NT2/D1 (cell line): ENCODE data around the gene ACTN4.

Experiments
- SUZ12 ChIP-seq: IDR thresholded peaks from 2 replicates; pipeline ENCODE4 v1.6.1; 2011; ENCODE audit not compliant: insufficient read length, insufficient read depth; ENCODE audit errors: extremely low read depth
- ZNF274 ChIP-seq: IDR thresholded peaks from 2 replicates; pipeline ENCODE4 v1.6.1; 2011; ENCODE audit warnings: mild to moderate bottlenecking, low read depth, low read length

DNA sequence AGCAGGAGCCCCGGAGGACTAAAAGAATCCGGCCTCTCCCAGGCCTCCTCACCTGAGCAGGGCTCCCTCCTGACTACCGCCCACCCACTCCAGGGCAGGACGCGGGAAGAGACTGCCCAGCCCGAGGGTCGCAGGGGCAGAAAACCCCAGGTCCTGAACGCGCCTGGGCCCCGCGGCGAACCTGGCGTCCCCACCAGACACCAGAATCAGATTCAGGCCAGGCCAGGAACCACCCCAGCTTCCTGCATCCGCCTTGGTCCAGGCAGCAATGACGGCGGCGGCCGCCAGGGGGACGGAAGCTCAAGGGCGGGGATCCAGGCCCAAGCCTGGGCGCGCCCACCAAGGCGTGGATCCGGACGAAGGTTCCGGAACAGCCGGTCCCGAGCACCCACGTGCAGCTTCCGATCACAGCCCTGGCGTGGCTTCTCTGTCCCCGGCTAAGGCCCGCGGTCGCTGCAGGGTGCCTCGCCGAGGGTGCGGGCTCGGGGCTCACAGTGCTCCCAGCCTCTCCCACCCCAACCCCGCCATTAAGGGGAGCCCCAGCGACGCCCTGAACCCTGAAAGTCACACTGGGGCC is 122.3 kb downstream of the ACTN4 start:
- no peak for TF ChIP-seq ZNF274
- no peak for TF ChIP-seq SUZ12
